HUES64 (cell line): Measurements from ENCODE around the gene CATSPER1.
"Not testable (repeated sequence)": the region's sequence is repeated elsewhere in the genome, so short reads cannot be mapped to it uniquely, and the experiment has no call there.

ENCODE experiments used
- H3K27ac ChIP-seq: 2 replicates; pipeline ENCODE4 v1.7.0; 2013; ENCODE audit warnings: low read depth, low read length, inconsistent platforms
- H3K27me3 ChIP-seq: 2 replicates; pipeline ENCODE4 v1.6.1; 2013; ENCODE audit warnings: mild to moderate bottlenecking, low read length; ENCODE audit not compliant: insufficient read depth
- H3K36me3 ChIP-seq: 2 replicates; pipeline ENCODE4 v1.6.1; 2013; ENCODE audit warnings: mild to moderate bottlenecking, low read length; ENCODE audit not compliant: insufficient read depth
- H3K4me1 ChIP-seq: 2 replicates; pipeline ENCODE4 v1.6.1; 2013; ENCODE audit warnings: mild to moderate bottlenecking, low read length, moderate library complexity; ENCODE audit not compliant: insufficient read depth
- H3K4me3 ChIP-seq: 2 replicates; pipeline ENCODE4 v1.5.1; 2013; ENCODE audit warnings: mild to moderate bottlenecking, low read length, moderate library complexity
- H3K9ac ChIP-seq: 2 replicates; pipeline ENCODE4 v1.6.1; 2013; ENCODE audit warnings: mild to moderate bottlenecking, low read depth, low read length
- H3K9me3 ChIP-seq: 2 replicates; pipeline ENCODE4 v1.6.1; 2013; ENCODE audit warnings: low read depth, low read length; ENCODE audit not compliant: insufficient read depth
- WGBS: fragments of 150-250, 120-280 bp; methylation state at CpG from one replicate; pipeline ENCODE4 v1.1.7; 2013; ENCODE audit warnings: missing lambda C conversion rate; 5-methylcytosine and 5-hydroxymethylcytosine counted together

Gene CATSPER1

GRCh38 chr11:66037327-66037726 is 11.0 kb upstream of the CATSPER1 start:
- Histone ChIP-seq H3K36me3 (peaks cover 9% of the 10 kb centered on the region; the same call in 1 of the 2 replicates), H3K27ac (no peak overlapping the region), H3K4me1 (no peaks in the 10 kb centered on the region), H3K9me3 (no peaks in the 10 kb centered on the region), H3K4me3 (no peak overlapping the region), H3K9ac (no peak overlapping the region), H3K27me3 (no peaks in the 10 kb centered on the region)
- 96% methylated on average over 3 of the region's 3 CpGs for WGBS

- WGBS: 95% methylated on average over 5 of the region's 5 CpGs
- Histone ChIP-seq H3K9ac (no peak overlapping the region), H3K4me1 (no peaks in the 10 kb centered on the region), H3K27me3 (no peaks in the 10 kb centered on the region), H3K9me3 (no peaks in the 10 kb centered on the region), H3K27ac (no peak overlapping the region), H3K36me3 (no peaks in the 10 kb centered on the region), H3K4me3 (no peak overlapping the region)
Observed at GRCh38 chr11:66036334-66036710, 10.0 kb upstream of the CATSPER1 start.

- Histone ChIP-seq H3K4me1 (no peaks in the 10 kb centered on the region), H3K9me3 (no peaks in the 10 kb centered on the region), H3K27me3 (no peaks in the 10 kb centered on the region), H3K4me3 (no peak overlapping the region), H3K36me3 (no peaks in the 10 kb centered on the region), H3K27ac (no peak overlapping the region), H3K9ac (no peak overlapping the region)
- 88% methylated on average over 9 of the region's 9 CpGs for WGBS
Observed at GRCh38 chr11:66035653-66036333, 9.5 kb upstream of the CATSPER1 start.

GRCh38 chr11:66032957-66033735 is 6.9 kb upstream of the CATSPER1 start:
- no peak overlapping the region for H3K27ac ChIP-seq
- H3K36me3 ChIP-seq: no peaks in the 10 kb centered on the region
- H3K9ac ChIP-seq: no peak overlapping the region
- H3K4me3 ChIP-seq: no peak overlapping the region
- no peaks in the 10 kb centered on the region for H3K27me3 ChIP-seq
- no peaks in the 10 kb centered on the region for H3K4me1 ChIP-seq
- no peaks in the 10 kb centered on the region for H3K9me3 ChIP-seq
- WGBS: 92% methylated on average over 6 of the region's 8 CpGs

- H3K36me3 ChIP-seq, H3K4me1 ChIP-seq, H3K9ac ChIP-seq, H3K4me3 ChIP-seq, H3K27ac ChIP-seq, H3K9me3 ChIP-seq: not testable (repeated sequence)
- peaks cover 15% of the 10 kb centered on the region for H3K27me3 ChIP-seq
- WGBS: 86% methylated on average over 5 of the region's 5 CpGs
Observed at GRCh38 chr11:66023186-66023440, 3.2 kb downstream of the CATSPER1 start.

- Histone ChIP-seq H3K27ac (no peak overlapping the region), H3K9ac (no peak overlapping the region)
Observed at GRCh38 chr11:66022401-66023185, 3.7 kb downstream of the CATSPER1 start.

GRCh38 chr11:66020618-66021357 is 5.5 kb downstream of the CATSPER1 start:
- no peaks in the 10 kb centered on the region for H3K4me1 ChIP-seq
- no peak overlapping the region for H3K4me3 ChIP-seq
- no peaks in the 10 kb centered on the region for H3K36me3 ChIP-seq
- H3K9ac ChIP-seq: no peak overlapping the region
- WGBS: 85% methylated on average over 23 of the region's 25 CpGs
- H3K27ac ChIP-seq: no peak overlapping the region
- no peaks in the 10 kb centered on the region for H3K9me3 ChIP-seq
- H3K27me3 ChIP-seq: peaks cover 15% of the 10 kb centered on the region

More at GRCh38 chr11:66022401-66023185, 3.7 kb downstream of the CATSPER1 start:
- Histone ChIP-seq H3K9me3 (no peaks in the 10 kb centered on the region), H3K27me3 (peaks cover 15% of the 10 kb centered on the region), H3K36me3 (no peaks in the 10 kb centered on the region), H3K4me3 (peak overlapping the region; percentile 21; the same call in 1 of the 2 replicates), H3K4me1 (no peaks in the 10 kb centered on the region)
- WGBS: 33% methylated on average over 46 of the region's 46 CpGs

- 84% methylated on average over 8 of the region's 8 CpGs for WGBS
Observed at GRCh38 chr11:66020212-66020611, 6.1 kb downstream of the CATSPER1 start.

GRCh38 chr11:66017321-66017720 is 9.0 kb downstream of the CATSPER1 start:
- Histone ChIP-seq H3K36me3 (no peaks in the 10 kb centered on the region), H3K27me3 (peaks cover 6% of the 10 kb centered on the region), H3K4me3 (no peak overlapping the region), H3K4me1 (no peaks in the 10 kb centered on the region), H3K9me3 (no peaks in the 10 kb centered on the region), H3K9ac (no peak overlapping the region), H3K27ac (no peak overlapping the region)
- 79% methylated on average over 4 of the region's 4 CpGs for WGBS

More at GRCh38 chr11:66020212-66020611, 6.1 kb downstream of the CATSPER1 start:
- Histone ChIP-seq H3K9ac (no peak overlapping the region), H3K4me3 (no peak overlapping the region), H3K36me3 (no peaks in the 10 kb centered on the region), H3K4me1 (no peaks in the 10 kb centered on the region), H3K27me3 (peaks cover 15% of the 10 kb centered on the region), H3K27ac (no peak overlapping the region), H3K9me3 (no peaks in the 10 kb centered on the region)

- no peaks in the 10 kb centered on the region for H3K9me3 ChIP-seq
- H3K9ac ChIP-seq: no peak overlapping the region
- H3K4me3 ChIP-seq: no peak overlapping the region
- no peaks in the 10 kb centered on the region for H3K4me1 ChIP-seq
- no peak overlapping the region for H3K27ac ChIP-seq
- no peaks in the 10 kb centered on the region for H3K36me3 ChIP-seq
- 94% methylated on average over 10 of the region's 10 CpGs for WGBS
- peaks cover 10% of the 10 kb centered on the region for H3K27me3 ChIP-seq
Observed at GRCh38 chr11:66016793-66017177, 9.5 kb downstream of the CATSPER1 start.
